ENCODE measurements around the gene SLC38A10. TPM values are rescaled to one million over a fixed set of nuclear protein-coding genes. Genes with fewer than 3 reads are reported as not detected.

Gene SLC38A10
- total and polyA plus RNA-seq, 7 donors = 7.8 to 88.7 (median 37.9) TPM

GRCh38 chr17:81196505-81197408 lies 98.3 kb downstream of the SLC38A10 start:
- Histone ChIP-seq H3K4me3 (no peak overlapping the region), H3K27me3 (no peaks in the 10 kb centered on the region), H3K4me1 (peaks cover 0 to 28% (median 0%) of the 10 kb centered on the region in 4 donors), H3K9me3 (no peaks in the 10 kb centered on the region), H3K36me3 (peaks cover 0 to 13% (median 0%) of the 10 kb centered on the region in 4 donors), H3K27ac (no peak overlapping the region)
- no peak for DNase-seq
- intact Hi-C loops (cut with DNase I) = no loop called here
- 90 to 92% methylated on average over 45 of the region's 45 CpGs for whole genome bisulfite sequencing, 2 donors
- TF ChIP-seq CTCF (IDR thresholded peaks at IDR 0.05) = no peak
- TF ChIP-seq EP300 (IDR thresholded peaks at IDR 0.05) = no peak
- no peak for TF ChIP-seq POLR2AphosphoS5 (IDR thresholded peaks at IDR 0.05)
- TF ChIP-seq POLR2A (IDR thresholded peaks at IDR 0.05) = no peak

- TF ChIP-seq CTCF (IDR thresholded peaks at IDR 0.05) (no peak), POLR2AphosphoS5 (IDR thresholded peaks at IDR 0.05) (no peak), POLR2A (IDR thresholded peaks at IDR 0.05) (no peak), EP300 (IDR thresholded peaks at IDR 0.05) (no peak)
- WGBS, 2 donors = 90 to 94% methylated on average over 14 of the region's 14 CpGs
- H3K4me3 ChIP-seq = no peak overlapping the region
- intact Hi-C loops (cut with DNase I) = no loop called here
- no peaks in the 10 kb centered on the region for H3K27me3 ChIP-seq
- H3K27ac ChIP-seq = no peak overlapping the region
- H3K4me1 ChIP-seq = peaks cover 0 to 28% (median 0%) of the 10 kb centered on the region in 4 donors
- no peaks in the 10 kb centered on the region for H3K9me3 ChIP-seq
- no peak for DNase-seq
- peaks cover 0 to 13% (median 0%) of the 10 kb centered on the region in 4 donors for H3K36me3 ChIP-seq
Measured at GRCh38 chr17:81195941-81196495, 99.1 kb downstream of the SLC38A10 start.

Other genes starting within 250 kb of the SLC38A10 start
- gene PVALEF, start 129.8 kb downstream of the SLC38A10 start, total RNA-seq = not detected
- gene PVALEF, start 129.8 kb downstream of the SLC38A10 start, polyA plus RNA-seq = not detected
- 1 to 10 TPM in 3 of 4 donors, under 1 TPM in 1; 0.16 to 9.6 (median 5.4) TPM for gene AATK, start 129.1 kb downstream of the SLC38A10 start, total RNA-seq
- 1 to 10 TPM in 2 of 3 donors, under 1 TPM in 1; 0.69 to 4.2 (median 4.1) TPM for gene AATK, start 129.1 kb downstream of the SLC38A10 start, polyA plus RNA-seq
- gene CEP131, start 72.3 kb downstream of the SLC38A10 start, total RNA-seq = 10 to 100 TPM in 1 of 4 donors, 1 to 10 TPM in 3; 4.1 to 11.6 (median 5.1) TPM
- gene CEP131, start 72.3 kb downstream of the SLC38A10 start, polyA plus RNA-seq = 10 to 100 TPM in 1 of 3 donors, 1 to 10 TPM in 2; 1.8 to 10.5 (median 4.8) TPM
- 10 to 100 TPM; 15.7 to 42.8 (median 24.4) TPM for gene TEPSIN, start 56.3 kb downstream of the SLC38A10 start, total RNA-seq
- 10 to 100 TPM in 2 of 3 donors, 1 to 10 TPM in 1; 6.9 to 33.5 (median 11.4) TPM for gene TEPSIN, start 56.3 kb downstream of the SLC38A10 start, polyA plus RNA-seq
- gene NDUFAF8, start 56.0 kb downstream of the SLC38A10 start, total RNA-seq = 10 to 100 TPM in 3 of 4 donors, 1 to 10 TPM in 1; 8.6 to 52.4 (median 35.0) TPM
- gene NDUFAF8, start 56.0 kb downstream of the SLC38A10 start, polyA plus RNA-seq = 10 to 100 TPM; 19.7 to 37.6 (median 26.4) TPM
- gene BAHCC1, start 100.2 kb upstream of the SLC38A10 start, total RNA-seq = 10 to 100 TPM in 1 of 4 donors, 1 to 10 TPM in 3; 3.8 to 18.6 (median 7.2) TPM
- 10 to 100 TPM in 1 of 3 donors, 1 to 10 TPM in 2; 1.8 to 12.9 (median 3.0) TPM for gene BAHCC1, start 100.2 kb upstream of the SLC38A10 start, polyA plus RNA-seq
- 1,000 to 10,000 TPM; 1,038 to 2,003 (median 1,212) TPM for gene ACTG1, start 217.5 kb upstream of the SLC38A10 start, total RNA-seq
- gene ACTG1, start 217.5 kb upstream of the SLC38A10 start, polyA plus RNA-seq = 1,000 to 10,000 TPM; 2,538 to 4,527 (median 2,852) TPM
- gene FSCN2, start 233.1 kb upstream of the SLC38A10 start, total RNA-seq = 1 to 10 TPM in 1 of 4 donors, under 1 TPM in 2, not detected in 1; 0.33 to 1.1 (median 0.95) TPM
- 1 to 10 TPM in 1 of 3 donors, not detected in 2; 2.3 TPM for gene FSCN2, start 233.1 kb upstream of the SLC38A10 start, polyA plus RNA-seq